SK-MEL-5 (cell line): ENCODE data around the gene CAMK1D. TPM values are rescaled to one million over a fixed set of nuclear protein-coding genes. Genes with fewer than 3 reads are reported as not detected.
"Not testable (repeated sequence)": the region's sequence is repeated elsewhere in the genome, so short reads cannot be mapped to it uniquely, and the experiment has no call there.

Experiments
- DNase-seq: peaks from one replicate; pipeline ENCODE4 v3.0.0-alpha.2; 2016; ENCODE audit warnings: low read depth, low spot score
- in situ Hi-C: cut with HindIII; loops from 2 replicates; pipeline ENCODE4 v1.10.0; 2016; ENCODE audit warnings: low sequenced_read_pairs, high pct_unique_total_duplicates, low pct_unique_long_range_greater_than_20kb
- total RNA-seq: library from RNA; depleted of rRNA; stranded (reverse); fragments of >200 nt; shearing (Covaris generic); gene quantifications from 2 replicates; pipeline ENCODE4 v1.2.3, GENCODE V29; 2014

CAMK1D gene
- total RNA-seq, 1 experiment from 2014 or later, result 0.37 TPM

DNA sequence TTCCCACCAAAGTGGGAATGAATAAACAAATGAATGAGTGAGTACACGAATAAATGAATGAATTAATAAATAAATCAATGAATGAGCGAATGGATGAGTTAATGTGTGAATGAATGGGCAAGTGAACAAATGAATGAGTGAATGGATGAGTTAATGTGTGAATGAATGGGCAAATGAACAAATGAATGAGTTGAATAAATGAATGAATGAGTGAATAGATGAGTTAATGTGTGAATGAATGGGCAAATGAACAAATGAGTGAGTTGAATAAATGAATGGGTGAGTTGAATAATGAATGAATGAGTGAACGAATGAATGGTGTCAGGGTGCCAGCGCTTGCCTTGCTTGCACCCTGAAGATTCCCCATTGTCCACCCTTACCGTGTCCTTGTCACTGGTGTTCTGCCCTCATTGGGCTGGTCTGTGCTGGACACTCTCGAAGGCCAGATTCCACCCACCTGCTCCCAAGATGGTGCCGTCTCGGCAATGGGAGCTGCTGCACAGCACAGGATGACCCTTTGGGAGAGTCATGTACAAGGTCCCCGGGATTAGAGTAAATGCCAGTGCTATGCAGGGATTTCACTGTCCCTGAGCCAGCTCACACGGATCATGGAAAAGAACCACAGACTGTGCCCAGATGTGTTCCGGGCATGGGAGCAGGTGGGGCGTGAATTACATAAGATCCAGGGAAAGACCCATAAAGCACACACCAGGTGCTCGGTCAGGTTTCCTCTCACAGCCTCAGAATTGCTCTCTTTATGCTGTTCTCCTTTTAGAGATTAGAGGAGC is 83.2 kb downstream of the CAMK1D start:
- in situ Hi-C loops, result no loop called here
- DNase-seq, result no peak

DNA sequence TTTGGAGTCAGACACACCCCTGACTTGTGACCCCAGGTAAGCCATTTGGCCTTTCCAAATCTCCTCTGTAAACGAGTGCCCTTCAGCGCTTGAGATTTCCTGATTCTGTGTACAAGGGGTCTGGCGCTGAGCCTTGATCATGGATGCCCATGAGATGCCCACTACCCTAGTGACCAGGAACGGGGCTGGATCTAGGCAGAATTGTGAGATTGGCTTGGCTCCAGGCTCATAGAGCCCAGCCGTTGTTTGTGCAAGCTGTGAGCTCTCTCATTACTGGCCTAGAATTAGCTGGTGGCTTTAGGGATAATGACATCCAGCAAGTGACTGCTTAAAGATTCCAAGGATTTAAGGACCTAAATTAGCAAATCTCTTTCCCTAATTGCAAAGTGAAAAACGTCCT is 84.9 kb downstream of the CAMK1D start:
- in situ Hi-C loops, result no loop called here
- DNase-seq, result no peak

DNA sequence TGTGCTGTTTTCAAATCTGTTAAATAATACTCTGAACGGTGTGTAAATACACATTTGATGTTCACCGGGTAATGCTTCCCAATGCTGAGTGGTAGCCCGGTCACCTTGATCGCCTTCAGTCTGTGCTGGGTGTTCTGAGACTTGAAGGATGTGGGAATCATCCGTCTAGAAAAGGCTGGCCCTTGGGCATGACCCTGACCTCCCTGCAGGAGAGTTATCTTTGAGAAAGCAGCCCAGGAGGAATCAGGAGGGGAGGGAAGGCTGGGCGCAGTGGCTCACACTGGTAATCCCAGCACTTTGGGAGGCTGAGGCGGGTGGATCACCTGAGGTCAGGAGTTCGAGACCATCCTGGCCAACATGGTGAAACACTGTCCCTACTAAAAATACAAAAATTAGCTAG is 85.3 kb downstream of the CAMK1D start:
- DNase-seq, result not testable (repeated sequence)

DNA sequence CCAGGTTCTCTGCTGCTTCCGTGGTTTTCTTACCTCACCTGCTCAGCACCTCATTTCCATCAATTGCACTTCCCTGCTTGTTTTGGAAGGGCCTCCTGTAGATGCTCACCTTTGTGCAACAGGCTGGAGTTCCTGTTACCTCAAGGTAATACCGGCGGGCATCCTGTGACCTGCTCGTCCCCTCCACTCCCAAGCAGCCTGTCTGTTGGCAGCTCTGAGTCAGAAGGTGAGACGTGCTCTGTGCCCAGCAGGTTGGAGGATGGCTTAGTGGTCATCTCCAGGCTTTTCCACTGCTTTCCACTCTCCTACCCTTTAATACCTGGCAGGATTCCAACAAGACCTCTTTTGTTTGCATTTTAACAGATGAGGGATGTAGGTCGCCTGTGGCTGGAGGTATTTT is 86.0 kb downstream of the CAMK1D start:
- no peak for DNase-seq
- in situ Hi-C loops, result no loop called here

More for the DNA sequence above, 85.3 kb downstream of the CAMK1D start:
- in situ Hi-C loops, result not testable (repeated sequence)

- in situ Hi-C loops, result no loop called here
- DNase-seq, result no peak
These were observed 89.8 kb downstream of the CAMK1D start for GRCh38 chr10:12438919-12439692.

DNA sequence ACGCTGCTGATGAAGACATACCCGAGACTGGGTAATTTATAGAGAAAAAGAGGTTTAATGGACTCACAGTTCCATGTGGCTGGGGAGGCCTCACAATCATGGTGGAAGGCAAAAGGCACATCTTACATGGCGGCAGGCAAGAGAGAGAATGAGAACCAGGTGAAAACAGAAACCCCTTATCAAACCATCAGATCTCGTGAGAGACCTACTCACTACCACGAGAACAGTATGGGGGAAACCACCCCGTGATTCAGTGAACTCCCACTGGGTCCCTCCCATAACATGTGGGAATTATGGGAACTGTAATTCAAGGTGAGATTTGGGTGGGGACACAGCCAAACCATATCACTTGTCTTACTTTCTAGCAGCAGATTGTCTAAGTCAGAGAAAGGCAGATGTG is 90.4 kb downstream of the CAMK1D start:
- in situ Hi-C loops, DNase-seq: not testable (repeated sequence)

DNA sequence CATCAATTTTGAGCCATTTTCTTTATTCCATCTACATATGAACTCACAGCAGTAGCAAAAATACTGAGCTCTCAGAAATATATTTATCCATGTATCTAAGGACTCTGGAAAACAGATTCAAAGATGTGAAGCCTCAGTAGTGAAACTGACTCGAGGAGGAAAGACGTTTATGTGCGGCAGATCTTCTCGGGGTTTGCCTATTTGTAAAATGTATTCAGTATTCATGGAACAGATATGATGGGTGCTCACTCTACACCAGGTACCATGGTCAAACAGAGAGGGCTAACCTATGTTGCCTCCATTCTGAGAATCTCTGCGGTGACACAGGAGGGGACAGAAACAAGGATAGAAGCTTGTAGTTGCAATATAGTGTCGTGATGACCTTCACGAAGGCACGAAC is 93.7 kb downstream of the CAMK1D start:
- in situ Hi-C loops, result no loop called here
- no peak for DNase-seq

- in situ Hi-C loops, result no loop called here
- no peak for DNase-seq
These were observed 95.8 kb downstream of the CAMK1D start for GRCh38 chr10:12444981-12445700.

- in situ Hi-C loops, result no loop called here
- DNase-seq, result no peak
These were observed 96.5 kb downstream of the CAMK1D start for GRCh38 chr10:12445701-12446334.

DNA sequence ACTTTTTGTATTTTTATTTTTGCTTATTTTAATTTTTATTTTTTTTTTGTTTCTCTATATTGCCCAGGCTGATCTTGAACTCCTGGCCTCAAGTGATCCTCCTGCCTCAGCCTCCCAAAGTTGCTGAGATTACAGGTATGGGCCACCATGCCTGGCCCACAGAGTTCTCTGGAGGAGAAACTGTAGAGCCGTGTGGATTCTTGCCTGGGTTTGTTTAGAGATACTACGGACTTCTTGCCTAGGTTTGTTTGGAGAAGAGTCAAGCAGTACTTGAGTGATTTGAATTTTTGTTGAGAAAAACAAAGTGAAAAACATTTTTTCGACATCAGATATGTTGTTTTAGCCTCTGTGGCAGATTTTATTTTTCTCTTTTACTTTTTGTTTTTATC is 99.0 kb downstream of the CAMK1D start:
- DNase-seq, result no peak
- in situ Hi-C loops, result no loop called here

DNA sequence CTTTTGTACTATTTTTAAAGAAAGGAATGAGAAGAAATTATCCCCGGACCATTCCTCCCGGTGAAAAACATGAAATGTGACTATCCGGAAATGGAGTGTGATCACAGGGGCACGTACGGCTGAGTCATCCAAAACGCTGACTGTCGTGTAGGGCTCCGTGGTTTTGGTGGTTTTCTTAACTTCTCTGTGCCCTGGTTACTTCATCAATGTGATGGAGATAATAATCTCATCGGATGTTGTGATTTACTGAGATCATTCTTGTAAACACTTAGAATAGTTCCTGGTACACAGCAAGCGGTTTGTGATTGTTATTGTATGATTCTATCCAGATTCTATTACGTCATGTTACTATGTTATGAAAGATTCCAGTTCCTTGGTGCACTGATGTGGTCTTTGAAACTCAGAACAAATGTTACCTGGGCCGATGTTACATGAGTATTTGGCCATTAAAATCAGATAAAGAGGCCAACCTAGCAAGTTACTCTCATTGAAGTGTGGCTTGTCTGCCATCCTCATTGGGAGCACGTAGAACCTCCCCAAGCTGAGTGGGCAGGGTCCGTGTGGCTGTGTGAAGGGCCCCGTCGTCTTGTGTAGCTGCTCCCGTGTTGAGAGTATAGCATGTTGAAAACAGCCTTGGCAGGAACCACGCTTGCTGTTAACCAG is 99.5 kb downstream of the CAMK1D start:
- DNase-seq, result no peak
- in situ Hi-C loops, result no loop called here

GRCh38 chr10:12455318-12455717 is 106.0 kb downstream of the CAMK1D start:
- in situ Hi-C loops, result no loop called here
- no peak for DNase-seq

DNA sequence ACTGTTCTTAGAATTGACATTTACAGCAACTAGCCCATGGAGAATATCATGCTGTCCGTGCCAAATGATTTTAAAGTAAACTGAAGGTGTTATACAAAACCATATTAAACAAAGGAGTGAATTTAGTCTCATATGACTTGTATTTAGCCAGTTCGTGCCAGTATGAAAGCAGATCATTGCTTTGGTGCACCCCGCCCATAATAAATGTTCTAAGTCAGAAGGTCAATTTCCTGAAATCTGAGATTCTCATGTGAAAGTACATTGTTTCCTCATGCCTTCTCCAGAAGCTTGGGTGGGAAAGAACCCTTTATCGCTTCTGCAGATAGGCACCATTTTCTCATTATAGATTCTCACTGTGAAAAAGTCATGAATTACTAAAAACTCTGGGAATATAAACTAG is 106.4 kb downstream of the CAMK1D start:
- peak; percentile 8 for DNase-seq
- in situ Hi-C loops, result no loop called here

GRCh38 chr10:12459340-12459739 is 110.0 kb downstream of the CAMK1D start:
- DNase-seq, result no peak
- in situ Hi-C loops, result no loop called here

DNA sequence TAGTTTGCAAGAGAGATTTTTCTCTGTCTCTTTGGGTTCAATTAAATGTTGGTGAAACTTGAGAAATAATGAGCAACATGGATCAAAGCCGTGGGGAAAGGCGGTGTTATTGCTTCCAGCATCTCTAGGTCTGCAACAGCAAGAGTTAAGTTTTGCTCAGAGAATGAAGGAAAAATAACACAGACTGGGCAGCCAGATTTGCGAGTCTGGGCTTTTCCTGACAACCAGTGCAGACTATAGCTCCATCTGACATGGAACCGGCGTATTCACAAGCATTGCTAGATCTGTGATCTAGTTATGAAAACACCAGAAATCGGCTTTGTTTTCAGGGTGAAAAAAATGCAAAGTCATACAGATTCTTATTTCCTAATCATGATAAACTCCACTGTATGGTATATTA is 110.4 kb downstream of the CAMK1D start:
- in situ Hi-C loops, result no loop called here
- DNase-seq, result no peak

- no peak for DNase-seq
- in situ Hi-C loops, result no loop called here
These were observed 114.1 kb downstream of the CAMK1D start for GRCh38 chr10:12463459-12463838.

DNA sequence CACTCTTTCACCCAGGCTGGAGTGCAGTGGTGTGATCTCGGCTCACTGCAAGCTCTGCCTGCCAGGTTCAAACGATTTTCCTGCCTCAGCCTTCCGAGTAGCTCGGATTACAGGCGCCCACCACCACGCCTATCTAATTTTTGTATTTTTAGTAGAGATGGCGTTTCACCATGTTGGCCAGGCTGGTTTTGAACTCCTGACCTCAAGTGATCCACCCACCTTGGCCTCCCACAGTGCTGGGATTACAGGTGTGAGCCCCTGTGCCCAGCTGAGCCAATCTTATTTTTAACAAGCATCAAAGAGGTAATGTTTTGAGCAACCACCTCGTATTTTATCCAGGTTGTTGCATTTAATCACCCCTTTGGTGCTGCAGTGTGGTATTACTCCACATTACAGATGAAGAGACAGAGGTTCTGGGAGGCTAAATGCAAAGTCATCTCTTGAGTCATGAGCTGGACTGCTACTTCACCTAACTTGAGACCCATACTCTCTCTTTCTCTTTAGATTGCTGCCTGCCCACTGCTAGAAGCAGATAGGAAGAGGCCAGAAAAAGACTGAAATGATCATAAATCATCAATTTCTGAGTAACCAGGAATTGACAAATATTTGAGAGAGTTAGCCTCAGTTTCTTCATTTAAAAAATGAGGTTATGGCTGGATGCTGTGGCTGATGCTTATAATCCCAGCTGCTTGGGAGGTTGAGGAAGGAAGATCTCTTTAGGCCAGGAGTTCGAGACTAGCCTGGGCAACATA is 116.2 kb downstream of the CAMK1D start:
- no peak for DNase-seq
- in situ Hi-C loops, result no loop called here
